Measurements from ENCODE around the gene MPHOSPH6.

Gene MPHOSPH6

GRCh38 chr16:82184213-82184612 lies 14.2 kb upstream of the MPHOSPH6 start:
- no peak for TF ChIP-seq FOXP2 (optimal IDR thresholded peaks at IDR 0.05; ENCODE audit: borderline replicate concordance, extremely low read depth, extremely low read length, insufficient read depth)
- no peak for TF ChIP-seq POLR2AphosphoS5 (IDR thresholded peaks at IDR 0.05; ENCODE audit: low read depth, low read length)
- TF ChIP-seq TAF1 (IDR thresholded peaks at IDR 0.05; ENCODE audit: borderline replicate concordance, insufficient read depth, low read length): no peak
- TF ChIP-seq REST (IDR thresholded peaks at IDR 0.05; ENCODE audit: insufficient read depth in 1 of 2, low read depth in 2 of 2, low read length in 2 of 2): no peak
- TF ChIP-seq SIN3A (IDR thresholded peaks at IDR 0.05; ENCODE audit: borderline replicate concordance, insufficient read depth, low read length): no peak

- TF ChIP-seq POLR2AphosphoS5 (IDR thresholded peaks at IDR 0.05; ENCODE audit: low read depth, low read length) (no peak), REST (IDR thresholded peaks at IDR 0.05; ENCODE audit: insufficient read depth in 1 of 2, low read depth in 2 of 2, low read length in 2 of 2) (no peak), TAF1 (IDR thresholded peaks at IDR 0.05; ENCODE audit: borderline replicate concordance, insufficient read depth, low read length) (no peak), SIN3A (IDR thresholded peaks at IDR 0.05; ENCODE audit: borderline replicate concordance, insufficient read depth, low read length) (no peak), FOXP2 (optimal IDR thresholded peaks at IDR 0.05; ENCODE audit: borderline replicate concordance, extremely low read depth, extremely low read length, insufficient read depth) (no peak)
These were observed 13.0 kb upstream of the MPHOSPH6 start for GRCh38 chr16:82183004-82183397.

- TF ChIP-seq TAF1 (IDR thresholded peaks at IDR 0.05; ENCODE audit: borderline replicate concordance, insufficient read depth, low read length): no peak
- TF ChIP-seq POLR2AphosphoS5 (IDR thresholded peaks at IDR 0.05; ENCODE audit: low read depth, low read length): no peak
- TF ChIP-seq REST (IDR thresholded peaks at IDR 0.05; ENCODE audit: insufficient read depth in 1 of 2, low read depth in 2 of 2, low read length in 2 of 2): no peak
- TF ChIP-seq SIN3A (IDR thresholded peaks at IDR 0.05; ENCODE audit: borderline replicate concordance, insufficient read depth, low read length): no peak
- TF ChIP-seq FOXP2 (optimal IDR thresholded peaks at IDR 0.05; ENCODE audit: borderline replicate concordance, extremely low read depth, extremely low read length, insufficient read depth): no peak
These were observed 12.4 kb upstream of the MPHOSPH6 start for GRCh38 chr16:82182266-82183003.

GRCh38 chr16:82181461-82182185 lies 11.6 kb upstream of the MPHOSPH6 start:
- no peak for TF ChIP-seq POLR2AphosphoS5 (IDR thresholded peaks at IDR 0.05; ENCODE audit: low read depth, low read length)
- TF ChIP-seq REST (IDR thresholded peaks at IDR 0.05; ENCODE audit: insufficient read depth in 1 of 2, low read depth in 2 of 2, low read length in 2 of 2): no peak
- no peak for TF ChIP-seq TAF1 (IDR thresholded peaks at IDR 0.05; ENCODE audit: borderline replicate concordance, insufficient read depth, low read length)
- no peak for TF ChIP-seq FOXP2 (optimal IDR thresholded peaks at IDR 0.05; ENCODE audit: borderline replicate concordance, extremely low read depth, extremely low read length, insufficient read depth)
- TF ChIP-seq SIN3A (IDR thresholded peaks at IDR 0.05; ENCODE audit: borderline replicate concordance, insufficient read depth, low read length): no peak

All from PFSK-1 (cell line).